GM12878 (cell line): ENCODE results near the gene PPP1R18. TPM values are rescaled to one million over a fixed set of nuclear protein-coding genes. Genes with fewer than 3 reads are reported as not detected.
A peak's percentile ranks its signal among the peaks of the same experiment; 100 is the strongest.

Source experiments
- ATAC-seq: fragments of 200-7000 bp; cut with Tn5 transposase; 3 replicates; pipeline ENCODE4 v1.9.1; 2020; ENCODE audit warnings: mild to moderate bottlenecking, moderate library complexity
- BruUV-seq: library from RNA; stranded (reverse); fragments of 400-500 nt; replicated peaks from 2 replicates; lab custom pipeline; 2021; lab: Mats Ljungman, UMichigan
- CTCF ChIA-PET: fragments of 300-600 bp; sonication (Branson Sonifier 250); formaldehyde crosslinking; extraction: SDS; loops from one replicate; lab custom pipeline; 2021; ENCODE audit warnings: inconsistent platforms; lab: Yijun Ruan, JAX
- POLR2A ChIA-PET: fragments of 350-600 bp; formaldehyde crosslinking; extraction: SDS; loops from one replicate; lab custom pipeline; 2021; ENCODE audit warnings: inconsistent platforms; lab: Charles Lee
- RAD21 ChIA-PET: fragments of 300-600 bp; sonication (Branson Sonifier 250); formaldehyde crosslinking; loops from one replicate; lab custom pipeline; 2023; ENCODE audit warnings: antibody characterized with exemption; ENCODE audit not compliant: unreplicated experiment; lab: Charles Lee
- SMC1A ChIA-PET: fragments of 300-600 bp; sonication (Branson Sonifier 250); formaldehyde crosslinking; loops from one replicate; lab custom pipeline; 2023; ENCODE audit not compliant: unreplicated experiment, uncharacterized antibody; lab: Charles Lee
- DNase-seq: peaks from one replicate; pipeline ENCODE4 v3.0.0-alpha.2; 2011; ENCODE audit warnings: low read depth, low spot score
- FAIRE-seq: peaks from 3 replicates; lab custom pipeline; 2011; peaks lifted over from hg19 to GRCh38; lab: Jason Lieb, UNC
- H2AFZ ChIP-seq: 2 replicates; pipeline ENCODE4 v1.6.0; 2011; ENCODE audit warnings: low read depth, low read length, control low read depth; ENCODE audit not compliant: control insufficient read depth
- H3K27ac ChIP-seq: 2 replicates; pipeline ENCODE4 v1.5.1; 2011; ENCODE audit warnings: control low read depth; ENCODE audit not compliant: control insufficient read depth, insufficient read depth
- H3K27me3 ChIP-seq, 2 experiments: replicated peaks in 1 of 2; 2 replicates each; pipeline versions ENCODE4 v1.6.0 to v1.6.1; 2011; ENCODE audit warnings: low read length in 1 of 2; ENCODE audit not compliant: control insufficient read depth in 2 of 2, insufficient read depth in 2 of 2
- H3K36me3 ChIP-seq, 2 experiments: 2 replicates each; pipeline ENCODE4 v1.5.1; 2011; ENCODE audit warnings: low read length in 1 of 2; ENCODE audit not compliant: control insufficient read depth in 2 of 2, insufficient read depth in 2 of 2
- H3K4me1 ChIP-seq: 2 replicates; pipeline ENCODE4 v1.6.1; 2011; ENCODE audit warnings: mild to moderate bottlenecking, low read length, moderate library complexity, mixed read lengths; ENCODE audit not compliant: control insufficient read depth, insufficient read depth
- H3K4me2 ChIP-seq: 2 replicates; pipeline ENCODE4 v1.6.0; 2011; ENCODE audit warnings: control low read depth; ENCODE audit not compliant: control insufficient read depth, insufficient read depth
- H3K4me3 ChIP-seq: fragments of 200-600 bp; sonication (generic); 2 replicates; pipeline ENCODE4 v1.5.1; 2016
- H3K79me2 ChIP-seq: 2 replicates; pipeline ENCODE4 v1.6.0; 2011; ENCODE audit warnings: low read length; ENCODE audit not compliant: control insufficient read depth, insufficient read depth
- H3K9ac ChIP-seq: 2 replicates; pipeline ENCODE4 v1.8.0; 2011; ENCODE audit warnings: low read length, control low read depth, mixed read lengths; ENCODE audit not compliant: control insufficient read depth, insufficient read depth
- H3K9me3 ChIP-seq: replicated peaks from 3 replicates; pipeline ENCODE4 v1.5.1; 2011; ENCODE audit warnings: mild to moderate bottlenecking, low read length; ENCODE audit not compliant: control insufficient read depth, insufficient read depth
- H4K20me1 ChIP-seq: 2 replicates; pipeline ENCODE4 v1.6.0; 2011; ENCODE audit not compliant: control insufficient read depth, insufficient read depth
- CEBPZ ChIP-seq: fragments of 150-350 bp; IDR thresholded peaks from 2 replicates; pipeline ENCODE4 v1.6.1; 2016; ENCODE audit warnings: low read depth, low read length
- EP300 ChIP-seq, 2 experiments: fragments of 150-350 bp in 1 of 2; IDR thresholded peaks; 2 replicates each; pipeline ENCODE4 v1.6.1; 2011 to 2012; ENCODE audit warnings: low read depth in 2 of 2, low read length in 2 of 2, borderline replicate concordance in 1 of 2, improper control_type of control experiment in 1 of 2, inconsistent platforms in 1 of 2; ENCODE audit not compliant: control insufficient read depth in 1 of 2
- MTA2 ChIP-seq: fragments of 450-650 bp; IDR thresholded peaks from 2 replicates; pipeline ENCODE4 v1.6.1; 2016; ENCODE audit warnings: low read depth, mild to moderate bottlenecking, moderate library complexity
- MYB ChIP-seq: fragments of 150-350 bp; IDR thresholded peaks from 2 replicates; pipeline ENCODE4 v1.6.1; 2014; ENCODE audit warnings: mild to moderate bottlenecking, low read depth, low read length, borderline replicate concordance
- TBL1XR1 ChIP-seq: IDR thresholded peaks from 2 replicates; pipeline ENCODE4 v1.6.1; 2012; ENCODE audit warnings: low read depth, low read length, improper control_type of control experiment
- USF1 ChIP-seq: IDR thresholded peaks from 2 replicates; pipeline ENCODE4 v1.6.1; 2011; ENCODE audit warnings: borderline replicate concordance, low read depth, mild to moderate bottlenecking, moderate library complexity, mixed read lengths, low read length; ENCODE audit not compliant: insufficient read depth; ENCODE audit errors: extremely low read length
- ZBTB33 ChIP-seq: fragments of 450-650 bp; IDR thresholded peaks from 2 replicates; pipeline ENCODE4 v1.6.1; 2017; ENCODE audit warnings: mild to moderate bottlenecking
- ZBTB40 ChIP-seq: fragments of 450-650 bp; IDR thresholded peaks from 2 replicates; pipeline ENCODE4 v1.6.1; 2016; ENCODE audit warnings: mild to moderate bottlenecking, moderate library complexity, borderline replicate concordance
- ZNF207 ChIP-seq: fragments of 450-650 bp; IDR thresholded peaks from 2 replicates; pipeline ENCODE4 v1.6.1; 2014; ENCODE audit warnings: antibody characterized with exemption, mild to moderate bottlenecking, borderline replicate concordance
- WGBS: methylation state at CpG from one replicate; pipeline ENCODE4 v1.1.6; 2016; ENCODE audit warnings: low lambda C conversion rate; ENCODE audit not compliant: insufficient replicate concordance, insufficient coverage; ENCODE audit errors: missing lambda C conversion rate; 5-methylcytosine and 5-hydroxymethylcytosine counted together
- in situ Hi-C: fragments of 300-500 bp; cut with MboI; formaldehyde crosslinking; loops from 9 replicates; pipeline ENCODE4 v1.14.3; 2018; ENCODE audit warnings: mixed read lengths
- intact Hi-C: fragments of 100-400 bp; cut with micrococcal nuclease; formaldehyde crosslinking; loops from one replicate; pipeline ENCODE4 v1.14.2; 2022; ENCODE audit not compliant: unreplicated experiment
- polyA plus RNA-seq, 11 experiments: library from polyadenylated mRNA; depleted of rRNA in 4 of 11; unstranded in 6 of 11; stranded (reverse) in 5 of 11; fragments of >200 nt; fragmentation: Nextera tagmentation in 4 of 11; fragmentation: Illumina TruSeq in 1 of 11; extraction: Ambion mirVana in 4 of 11; extraction: Trizol in 1 of 11; gene quantifications; 1 replicate in 1 of 11; 2 replicates in 10 of 11; pipeline versions ENCODE4 v1.2.1 to v1.2.3, GENCODE V29; 2011 to 2016; ENCODE audit warnings: inconsistent platforms in 2 of 11, missing spikeins in 2 of 11, low read depth in 1 of 11
- total RNA-seq, 4 experiments: library from RNA; depleted of rRNA in 3 of 4; stranded (reverse); fragments of >200 nt in 3 of 4; fragmentation: Illumina TruSeq in 1 of 4; extraction: Trizol in 1 of 4; gene quantifications; 2 replicates each; pipeline versions ENCODE4 v1.2.1 to v1.2.3, GENCODE V29; 2013 to 2021

The PPP1R18 gene
- total and polyA plus RNA-seq, 10 of the 15 experiments (the other 5 are each of a cell fraction or from before 2014, with no cell fraction given): 21.0 to 119 (median 52.6) TPM

- ATAC-seq: no peak
- in situ Hi-C loops: no loop called here
- Histone ChIP-seq H3K4me3 (peak overlapping the region; percentile 100), H3K9ac (peak overlapping the region; percentile 75), H3K27ac (peak overlapping the region; percentile 96), H4K20me1 (no peaks in the 10 kb centered on the region), H3K36me3 (no peaks in the 10 kb centered on the region), H2AFZ (peak overlapping the region; percentile 98), H3K4me1 (peaks cover 15% of the 10 kb centered on the region), H3K4me2 (peak overlapping the region; percentile 69), H3K79me2 (peaks cover 44% of the 10 kb centered on the region), H3K9me3 (no peaks in the 10 kb centered on the region), H3K27me3 (no peaks in the 10 kb centered on the region)
- RAD21 ChIA-PET: interaction anchor here (1.1 to 6.4 kb wide), 5 partner anchors 9 to 27 kb away, joined by 4 to 114 read pairs (median 5); partner anchors contain the start of genes DHX16, MDC1 and TUBB
- no peak for TF ChIP-seq TBL1XR1
- TF ChIP-seq MYB: no peak
- TF ChIP-seq MTA2: no peak
- TF ChIP-seq USF1: no peak
- no peak for TF ChIP-seq ZBTB33
- no peak for TF ChIP-seq CEBPZ
- TF ChIP-seq ZBTB40: peak; percentile 38; the same call in 1 of the 2 replicates
- no peak for TF ChIP-seq ZNF207
- no peak for TF ChIP-seq EP300 (IDR thresholded peaks at IDR 0.05; ENCODE audit: borderline replicate concordance in 1 of 2, control insufficient read depth in 1 of 2, low read depth in 2 of 2, low read length in 2 of 2)
- SMC1A ChIA-PET: interaction anchor here (0.6 to 6.9 kb wide), 8 partner anchors 11 to 46 kb away, joined by 3 to 73 read pairs (median 4); partner anchors contain the start of gene MDC1
- CTCF ChIA-PET: interaction anchor here (0.7 to 4.8 kb wide), 9 partner anchors 11 to 379 kb away, joined by 3 to 64 read pairs (median 12); partner anchors contain the start of genes MDC1 and TUBB
- intact Hi-C loops: no loop called here
- BruUV-seq: no TSS peak
- under 1% methylated on average over 8 of the region's 8 CpGs for WGBS
- no peak for DNase-seq
- POLR2A ChIA-PET: interaction anchor here (0.6 to 6.1 kb wide), 12 partner anchors 11 to 193 kb away, joined by 3 to 167 read pairs (median 5); partner anchors contain the start of genes DDR1, MDC1, MRPS18B and PRR3
- FAIRE-seq: no peak
Measured at GRCh38 chr6:30691208-30691847, 4.9 kb upstream of the PPP1R18 start.
